ENCODE results near the gene CST7. TPM values are rescaled to one million over a fixed set of nuclear protein-coding genes. Genes with fewer than 3 reads are reported as not detected.

Gene CST7
- total and polyA plus RNA-seq, 10 of the 15 experiments (the other 5 are each of a cell fraction or from before 2014, with no cell fraction given): 0.69 TPM; not detected in 9

DNA sequence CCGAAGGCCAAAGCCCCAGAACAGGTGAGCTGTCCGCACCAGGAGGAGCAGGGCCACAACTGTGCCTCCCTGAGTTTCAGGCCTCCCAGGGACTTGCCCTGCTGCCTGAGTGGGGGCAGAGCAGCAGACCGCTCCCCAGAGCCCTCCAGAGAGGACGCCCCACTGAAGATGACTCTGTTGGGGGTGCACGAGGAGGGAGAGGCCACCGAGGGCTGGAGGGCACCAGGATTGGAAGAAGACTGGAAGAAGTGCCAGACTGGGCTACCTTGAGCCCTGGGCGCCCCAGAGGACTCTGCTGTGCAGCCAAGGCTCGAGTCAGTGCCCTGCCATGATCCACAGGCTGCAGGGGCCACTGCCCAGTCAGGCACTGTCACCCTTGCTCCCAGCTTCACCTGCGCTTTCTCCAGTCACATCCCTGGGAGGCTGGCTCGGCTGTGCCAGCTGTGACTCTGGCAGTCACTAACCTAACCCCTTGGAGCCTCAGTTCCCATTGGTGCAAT, 11.3 kb downstream of the CST7 start (continued):
- no peak for TF ChIP-seq NR2C2 (IDR thresholded peaks at IDR 0.05; ENCODE audit: borderline replicate concordance, control insufficient read depth, insufficient read length, low read depth)
- no peak for TF ChIP-seq NRF1 (conservative IDR thresholded peaks at IDR 0.05; ENCODE audit: low read depth, low read length)
- no peak for TF ChIP-seq SIN3A (IDR thresholded peaks at IDR 0.05; ENCODE audit: low read depth, low read length)
- no peak for TF ChIP-seq YY1 (IDR thresholded peaks at IDR 0.05; ENCODE audit: low read depth, low read length)
- TF ChIP-seq JUND (IDR thresholded peaks at IDR 0.05; ENCODE audit: low read depth, low read length): no peak
- no peak for TF ChIP-seq NFXL1 (IDR thresholded peaks at IDR 0.05; ENCODE audit: borderline replicate concordance)

DNA sequence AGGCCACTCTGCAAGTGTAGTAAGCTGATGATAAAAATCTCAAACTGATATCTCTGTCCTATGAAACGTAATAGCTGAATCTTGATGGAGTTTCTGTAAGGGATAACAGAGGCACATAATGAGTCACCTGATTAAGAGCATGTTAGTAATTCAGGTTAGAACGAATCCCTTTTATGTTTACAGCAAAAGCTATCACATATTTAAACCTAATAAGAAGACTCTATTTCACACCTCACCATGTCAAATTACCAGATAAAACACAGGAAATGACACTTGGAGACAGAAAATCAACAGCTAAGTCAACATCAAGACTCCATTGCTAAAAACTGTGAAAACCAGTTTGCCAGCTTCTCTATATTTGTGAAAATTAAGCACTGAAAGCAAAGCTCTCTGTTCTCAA, 11.8 kb downstream of the CST7 start:
- intact Hi-C loops (cut with micrococcal nuclease; ENCODE audit: unreplicated experiment): no loop called here
- no peaks in the 10 kb centered on the region for H3K4me1 ChIP-seq (ENCODE audit: control insufficient read depth, insufficient read depth, low read length)
- 98% methylated on average over 2 of the region's 2 CpGs for WGBS (ENCODE audit: insufficient coverage, insufficient replicate concordance, low lambda C conversion rate, missing lambda C conversion rate)
- in situ Hi-C loops (cut with MboI): no loop called here
- ChIA-PET CTCF (interaction anchor here (0.6 to 2.2 kb wide), 4 partner anchors 17 to 76 kb away, joined by 3 to 7 read pairs (median 3); no protein-coding TSS in a partner anchor), SMC1A (ENCODE audit: uncharacterized antibody, unreplicated experiment) (no interaction called here), RAD21 (ENCODE audit: unreplicated experiment) (no interaction called here), POLR2A (interaction anchor here (1.2 kb wide), 1 partner anchor 243 kb away, joined by 3 read pairs; no protein-coding TSS in a partner anchor)
- no peak overlapping the region for H3K4me3 ChIP-seq
- H3K4me2 ChIP-seq (ENCODE audit: control insufficient read depth, insufficient read depth): no peak overlapping the region
- H3K9ac ChIP-seq (ENCODE audit: control insufficient read depth, insufficient read depth, low read length): no peak overlapping the region
- no peak overlapping the region for H2AFZ ChIP-seq (ENCODE audit: control insufficient read depth, low read depth, low read length)
- H4K20me1 ChIP-seq (ENCODE audit: control insufficient read depth, insufficient read depth): no peaks in the 10 kb centered on the region
- no peak for ATAC-seq
- DNase-seq (ENCODE audit: low read depth, low spot score): no peak
- H3K27ac ChIP-seq (ENCODE audit: control insufficient read depth, insufficient read depth): no peak overlapping the region
- no TSS peak for BruUV-seq (replicated peaks)
- no peaks in the 10 kb centered on the region for H3K9me3 ChIP-seq (replicated peaks; ENCODE audit: control insufficient read depth, insufficient read depth, low read length)
- peak; percentile 54 for FAIRE-seq
- H3K27me3 ChIP-seq (replicated peaks in 1 of 2; ENCODE audit: control insufficient read depth in 2 of 2, insufficient read depth in 2 of 2, low read length in 1 of 2): no peaks in the 10 kb centered on the region
- H3K79me2 ChIP-seq (ENCODE audit: control insufficient read depth, insufficient read depth, low read length): no peaks in the 10 kb centered on the region
- peaks cover 2 to 14% of the 10 kb centered on the region in 2 experiments; a peak in 3 of 4 replicates for H3K36me3 ChIP-seq (ENCODE audit: control insufficient read depth in 2 of 2, insufficient read depth in 2 of 2, low read length in 1 of 2)
- no peak for TF ChIP-seq ZBED1 (IDR thresholded peaks at IDR 0.05; ENCODE audit: borderline replicate concordance)
- TF ChIP-seq NRF1 (conservative IDR thresholded peaks at IDR 0.05; ENCODE audit: low read depth, low read length): no peak
- no peak for TF ChIP-seq TCF12 (IDR thresholded peaks at IDR 0.05; ENCODE audit: low read depth, low read length)
- TF ChIP-seq, protein P1, sequence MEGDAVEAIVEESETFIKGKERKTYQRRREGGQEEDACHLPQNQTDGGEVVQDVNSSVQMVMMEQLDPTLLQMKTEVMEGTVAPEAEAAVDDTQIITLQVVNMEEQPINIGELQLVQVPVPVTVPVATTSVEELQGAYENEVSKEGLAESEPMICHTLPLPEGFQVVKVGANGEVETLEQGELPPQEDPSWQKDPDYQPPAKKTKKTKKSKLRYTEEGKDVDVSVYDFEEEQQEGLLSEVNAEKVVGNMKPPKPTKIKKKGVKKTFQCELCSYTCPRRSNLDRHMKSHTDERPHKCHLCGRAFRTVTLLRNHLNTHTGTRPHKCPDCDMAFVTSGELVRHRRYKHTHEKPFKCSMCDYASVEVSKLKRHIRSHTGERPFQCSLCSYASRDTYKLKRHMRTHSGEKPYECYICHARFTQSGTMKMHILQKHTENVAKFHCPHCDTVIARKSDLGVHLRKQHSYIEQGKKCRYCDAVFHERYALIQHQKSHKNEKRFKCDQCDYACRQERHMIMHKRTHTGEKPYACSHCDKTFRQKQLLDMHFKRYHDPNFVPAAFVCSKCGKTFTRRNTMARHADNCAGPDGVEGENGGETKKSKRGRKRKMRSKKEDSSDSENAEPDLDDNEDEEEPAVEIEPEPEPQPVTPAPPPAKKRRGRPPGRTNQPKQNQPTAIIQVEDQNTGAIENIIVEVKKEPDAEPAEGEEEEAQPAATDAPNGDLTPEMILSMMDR (IDR thresholded peaks at IDR 0.05 in 2 of 3, conservative IDR thresholded peaks at IDR 0.05 in 1 of 3; ENCODE audit: control insufficient read depth in 2 of 3, extremely low read depth in 1 of 3, insufficient read depth in 1 of 3, low read depth in 3 of 3, low read length in 3 of 3): no peak
- no peak for TF ChIP-seq FOXM1 (IDR thresholded peaks at IDR 0.05; ENCODE audit: low read depth, low read length)
- no peak for TF ChIP-seq NR2C2 (IDR thresholded peaks at IDR 0.05; ENCODE audit: borderline replicate concordance, control insufficient read depth, insufficient read length, low read depth)
- TF ChIP-seq RAD21 (IDR thresholded peaks at IDR 0.05; ENCODE audit: insufficient read depth, low read depth, low read length): no peak
- no peak for TF ChIP-seq EZH2 (IDR thresholded peaks at IDR 0.05; ENCODE audit: borderline replicate concordance, control insufficient read depth, low read depth, low read length)
- no peak for TF ChIP-seq LARP7 (IDR thresholded peaks at IDR 0.05)
- no peak for TF ChIP-seq CEBPZ (IDR thresholded peaks at IDR 0.05; ENCODE audit: low read depth, low read length)
- TF ChIP-seq IRF5 (IDR thresholded peaks at IDR 0.05; ENCODE audit: borderline replicate concordance): no peak
